Ovary (tissue), 3 donors: ENCODE data around the gene ALDH3B2.

Experiments
- CTCF ChIP-seq, 3 donors: fragments of 450-650 bp in 2 of 3; fragments of 200-600 bp in 1 of 3; IDR thresholded peaks; one replicate each; pipeline versions ENCODE4 v1.5.1 to v1.8.0; 2016 to 2022; ENCODE audit warnings: antibody characterized with exemption in 3 of 3, mild to moderate bottlenecking in 1 of 3
- POLR2A ChIP-seq: fragments of 450-650 bp; IDR thresholded peaks from one replicate; pipeline ENCODE4 v1.6.1; 2017; ENCODE audit warnings: antibody characterized with exemption, mild to moderate bottlenecking, moderate library complexity
- donor health status: DM: no; HTN: no; CAD: no.

GRCh38 chr11:67674442-67674871 is at the start of gene ALDH3B2:
- TF ChIP-seq POLR2A (no peak), CTCF (IDR thresholded peaks at IDR 0.05) (no peak)
